Stimulated activated CD4-positive, alpha-beta T cell treated with anti-CD3 and anti-CD28 coated beads, Interleukin-1b, Interleukin-23, amount 100 ng/mL, for 24 hours (primary cell): ENCODE data around the gene DNAAF9.

Source experiments
- DNase-seq, 4 experiments: peaks; one replicate each; pipeline ENCODE4 v3.0.0-alpha.2; 2020; ENCODE audit warnings: low read depth in 4 of 4, low spot score in 1 of 4

Gene DNAAF9

DNA sequence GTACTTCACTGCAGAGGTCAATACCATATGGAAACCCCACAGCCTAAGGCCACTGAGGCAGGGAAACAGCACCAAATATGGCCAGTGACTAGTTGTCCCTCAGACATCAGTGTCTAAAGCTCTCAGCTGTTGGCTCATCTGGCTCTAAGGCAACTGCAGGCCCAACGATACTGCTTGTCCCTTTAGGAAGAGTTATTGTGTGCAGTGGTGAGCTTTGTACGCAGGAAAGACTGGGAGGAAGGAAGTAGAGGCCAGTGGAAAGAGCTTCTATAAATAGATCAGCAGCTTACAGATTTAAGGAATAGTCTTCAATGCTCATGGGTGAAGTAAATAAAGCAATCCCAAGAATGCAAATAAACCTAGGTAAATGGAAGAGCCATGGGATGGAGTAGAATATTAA is 29.3 kb downstream of the DNAAF9 start:
- no peak for DNase-seq

DNA sequence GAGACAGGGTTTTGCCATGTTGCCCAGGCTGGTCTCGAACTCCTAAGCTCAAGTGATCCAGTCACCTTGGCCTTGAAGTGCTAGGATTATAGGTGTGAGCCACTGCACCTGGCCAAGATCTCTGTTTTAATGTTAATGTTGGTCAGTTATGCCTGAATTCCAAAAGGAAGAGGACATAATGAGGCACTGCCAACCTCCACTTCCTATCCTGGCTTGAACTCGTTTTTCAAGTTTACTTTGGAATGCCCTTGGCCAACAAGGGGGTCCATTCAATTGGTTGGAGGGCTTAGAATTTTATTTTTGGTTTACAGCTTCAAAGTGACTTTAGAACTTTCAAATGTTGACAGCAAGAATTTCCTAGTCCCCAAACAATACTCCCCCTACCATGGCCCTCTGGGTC is 29.8 kb downstream of the DNAAF9 start:
- no peak for DNase-seq

DNA sequence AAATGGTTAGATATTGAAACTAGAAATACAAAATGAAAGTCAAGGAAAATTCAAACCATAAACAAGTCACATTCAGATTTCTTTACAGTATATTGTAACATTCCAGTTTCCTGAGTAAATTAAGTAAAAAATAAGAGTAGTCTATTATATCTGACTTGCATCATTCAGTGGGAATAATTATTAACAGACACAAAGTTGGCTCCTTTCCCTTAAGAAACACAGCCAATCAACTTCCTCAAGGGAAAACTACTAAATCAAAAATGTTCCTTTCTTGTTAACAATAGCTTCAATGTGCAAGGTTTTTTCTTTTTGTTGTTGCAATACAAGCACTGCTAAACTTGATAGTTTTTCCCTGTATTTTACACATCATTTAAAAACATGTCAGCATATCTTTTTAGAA is 33.2 kb downstream of the DNAAF9 start:
- DNase-seq: no peak

DNA sequence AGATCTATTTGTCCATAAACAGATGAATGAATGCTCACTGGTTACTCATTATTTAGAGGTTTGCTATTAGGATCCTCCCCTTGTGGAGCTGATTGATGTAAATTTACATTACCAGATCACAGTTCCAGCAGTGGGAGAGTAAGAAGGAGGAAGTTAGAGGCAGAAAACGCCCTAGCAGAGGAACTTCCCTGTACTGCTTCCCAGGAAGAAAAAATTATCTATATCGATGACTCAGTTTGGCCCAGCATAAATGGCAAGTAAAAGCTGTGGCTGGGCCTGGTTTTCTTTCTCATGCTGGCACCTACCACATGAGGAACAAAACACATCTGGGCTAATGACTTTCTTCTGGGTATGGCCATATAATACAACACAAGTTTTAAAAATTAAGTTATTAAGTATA is 35.7 kb downstream of the DNAAF9 start:
- no peak for DNase-seq

DNA sequence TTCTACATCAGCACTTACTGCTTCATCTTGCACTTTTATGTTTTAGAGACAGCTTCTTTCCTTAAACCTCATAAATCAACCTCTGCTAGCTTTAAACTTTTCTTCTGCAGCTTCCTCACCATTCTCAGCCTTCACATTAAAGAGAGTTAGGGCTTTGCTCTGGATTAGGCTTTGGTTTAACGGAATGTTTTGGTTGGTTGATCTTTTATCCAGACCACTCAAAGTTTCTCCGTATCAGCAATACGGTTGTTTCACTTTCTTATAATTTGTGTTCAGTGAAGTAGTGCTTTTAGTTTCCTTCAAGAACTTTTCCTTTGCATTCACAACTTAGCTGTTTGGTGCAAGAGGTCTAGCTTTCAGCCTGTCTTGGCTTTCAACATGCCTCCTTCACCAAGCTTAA is 40.4 kb downstream of the DNAAF9 start:
- DNase-seq: no peak

DNA sequence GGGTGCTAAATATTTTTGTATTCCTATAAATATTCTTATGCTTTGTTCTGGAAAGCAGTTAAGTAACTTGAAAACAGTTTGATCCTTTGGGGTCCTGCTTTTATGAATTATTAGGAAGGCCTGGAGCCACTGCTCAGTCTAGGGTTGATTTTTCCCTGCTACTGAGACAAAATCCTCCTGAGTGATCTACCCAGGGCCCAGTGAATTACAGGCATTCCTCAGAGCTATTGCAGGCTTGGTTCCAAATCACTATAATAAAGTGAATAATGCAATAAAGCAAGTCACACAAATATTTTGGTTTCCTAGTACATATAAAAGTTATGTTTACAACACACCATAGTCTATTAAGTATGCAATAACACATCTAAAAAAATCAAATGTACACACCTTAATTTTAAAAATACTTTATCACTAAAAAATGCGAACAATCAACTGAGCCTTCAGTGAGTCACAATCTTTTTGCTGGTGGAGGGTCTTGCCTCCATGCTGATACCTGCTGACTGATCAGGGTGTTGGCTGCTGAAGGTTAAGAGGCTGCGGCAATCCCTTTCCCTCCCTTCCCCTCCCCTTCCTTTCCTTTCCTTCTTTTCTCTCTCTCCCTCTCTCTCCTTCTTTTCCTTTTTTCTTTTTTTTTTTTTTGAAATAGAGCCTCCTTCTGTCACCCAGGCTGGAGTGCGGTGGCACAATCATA is 43.0 kb downstream of the DNAAF9 start:
- no peak for DNase-seq

DNA sequence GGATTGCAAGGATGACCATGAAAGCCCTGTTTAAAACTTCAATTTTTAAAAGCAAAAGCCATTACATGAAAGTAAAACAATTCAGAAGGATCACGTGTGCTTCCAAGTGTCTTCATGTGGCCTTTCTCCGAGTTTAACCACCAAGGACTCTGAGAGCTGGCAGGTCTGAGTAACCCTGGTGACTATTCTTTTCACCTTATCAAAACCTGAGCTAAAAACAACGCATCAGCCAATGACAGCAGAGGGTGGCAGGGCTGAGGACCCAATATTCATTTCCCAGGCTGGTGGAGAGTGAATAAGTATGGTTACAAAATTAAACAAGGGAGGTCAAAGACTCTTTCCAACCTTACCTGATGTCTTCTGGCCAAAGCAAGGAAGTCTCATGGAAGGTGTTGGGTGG is 46.7 kb downstream of the DNAAF9 start:
- no peak for DNase-seq

DNA sequence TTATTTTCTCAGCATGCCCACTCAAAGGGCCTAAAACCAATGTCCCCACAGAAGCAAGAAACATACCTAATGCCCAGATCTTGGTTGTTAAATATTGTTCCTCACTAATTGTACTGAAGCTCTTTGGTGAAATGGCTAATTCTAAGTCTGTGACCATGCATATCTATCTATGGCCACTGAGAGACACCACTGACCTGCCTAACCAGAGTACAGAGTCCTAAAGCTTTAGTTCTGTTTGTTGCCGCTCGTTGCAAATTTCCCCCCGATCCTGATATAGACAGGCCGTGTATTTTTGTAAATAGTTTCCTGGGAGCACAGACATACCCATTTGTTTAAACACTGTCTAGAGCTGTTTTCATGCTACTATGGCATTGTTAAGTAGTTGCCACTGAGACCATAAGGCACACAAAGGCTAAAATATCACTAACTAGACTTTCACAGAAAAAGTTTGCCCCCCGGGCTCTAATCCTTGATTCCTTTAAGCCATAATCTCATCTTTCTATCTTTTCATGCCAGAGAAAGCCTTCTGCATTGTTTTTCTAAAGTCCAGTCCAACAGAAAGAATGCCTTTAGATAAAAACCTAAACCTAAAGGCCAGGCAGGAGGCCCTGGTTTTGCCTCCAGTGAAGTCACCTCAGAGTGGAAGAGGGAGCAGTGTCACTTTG is 48.7 kb downstream of the DNAAF9 start:
- DNase-seq: no peak
